Vagina (tissue), 2 donors: ENCODE data around the gene RABGAP1L.

ENCODE experiments used
- CTCF ChIP-seq, 3 experiments: fragments of 450-650 bp in 2 of 3; fragments of 200-600 bp in 1 of 3; sonication (generic) in 1 of 3; IDR thresholded peaks; one replicate each; pipeline ENCODE4 v1.5.1; 2017 to 2019; ENCODE audit warnings: antibody characterized with exemption in 3 of 3, mild to moderate bottlenecking in 2 of 3, moderate library complexity in 2 of 3
- POLR2A ChIP-seq, 2 donors: fragments of 450-650 bp; IDR thresholded peaks; one replicate each; pipeline ENCODE4 v1.6.1; 2017; ENCODE audit warnings: antibody characterized with exemption in 2 of 2, mild to moderate bottlenecking in 2 of 2, moderate library complexity in 2 of 2
- POLR2AphosphoS5 ChIP-seq, 2 donors: sonication (generic); formaldehyde crosslinking; IDR thresholded peaks; one replicate each; pipeline ENCODE4 v1.9.0; 2017; ENCODE audit warnings: antibody characterized with exemption in 2 of 2, mild to moderate bottlenecking in 2 of 2, low read depth in 1 of 2; ENCODE audit not compliant: insufficient read depth in 1 of 2

- TF ChIP-seq CTCF (IDR thresholded peaks at IDR 0.05) (no peak), POLR2A (IDR thresholded peaks at IDR 0.05) (no peak), POLR2AphosphoS5 (IDR thresholded peaks at IDR 0.05; ENCODE audit: insufficient read depth in 1 of 2, low read depth in 1 of 2) (no peak)
These were observed 743.3 kb downstream of the RABGAP1L start for GRCh38 chr1:174902531-174903099.
